GM19324 (cell line): ENCODE data around the gene ZNF710.
"Not testable (repeated sequence)": the region's sequence is repeated elsewhere in the genome, so short reads cannot be mapped to it uniquely, and the experiment has no call there.

Experiments used
- ATAC-seq: cut with Tn5 transposase; IDR thresholded peaks from one replicate; pipeline ENCODE4 v1.9.1; 2021; ENCODE audit warnings: mild to moderate bottlenecking, moderate library complexity; ENCODE audit not compliant: unreplicated experiment, low FRiP score

Gene ZNF710

GRCh38 chr15:90055182-90055581, 54.1 kb downstream of the ZNF710 start:
- ATAC-seq, result no peak

GRCh38 chr15:90056529-90056928, 55.4 kb downstream of the ZNF710 start:
- ATAC-seq, result no peak

GRCh38 chr15:90058308-90058707, 57.2 kb downstream of the ZNF710 start:
- no peak for ATAC-seq

- no peak for ATAC-seq
These were observed 57.7 kb downstream of the ZNF710 start for GRCh38 chr15:90058775-90059174.

- peak; percentile 88 for ATAC-seq
These were observed 58.3 kb downstream of the ZNF710 start for GRCh38 chr15:90059208-90059985.

- no peak for ATAC-seq
These were observed 59.7 kb downstream of the ZNF710 start for GRCh38 chr15:90060797-90061196.

GRCh38 chr15:90062023-90062442, 60.9 kb downstream of the ZNF710 start:
- no peak for ATAC-seq

- ATAC-seq, result no peak
These were observed 61.4 kb downstream of the ZNF710 start for GRCh38 chr15:90062462-90062932.

GRCh38 chr15:90062973-90063769, 62.0 kb downstream of the ZNF710 start:
- no peak for ATAC-seq

GRCh38 chr15:90063770-90064247, 62.7 kb downstream of the ZNF710 start:
- ATAC-seq, result no peak

GRCh38 chr15:90064911-90065681, 64.0 kb downstream of the ZNF710 start:
- ATAC-seq, result no peak

GRCh38 chr15:90065682-90066049, 64.5 kb downstream of the ZNF710 start:
- no peak for ATAC-seq

- ATAC-seq, result no peak
These were observed 66.2 kb downstream of the ZNF710 start for GRCh38 chr15:90067181-90067952.

- no peak for ATAC-seq
These were observed 67.0 kb downstream of the ZNF710 start for GRCh38 chr15:90067953-90068606.

GRCh38 chr15:90070623-90071022, 69.5 kb downstream of the ZNF710 start:
- not testable (repeated sequence) for ATAC-seq

GRCh38 chr15:90071220-90071807, 70.2 kb downstream of the ZNF710 start:
- no peak for ATAC-seq

- ATAC-seq, result no peak
These were observed 72.0 kb downstream of the ZNF710 start for GRCh38 chr15:90072978-90073640.

- ATAC-seq, result no peak
These were observed 72.9 kb downstream of the ZNF710 start for GRCh38 chr15:90074023-90074422.

- ATAC-seq, result no peak
These were observed 73.8 kb downstream of the ZNF710 start for GRCh38 chr15:90074916-90075315.
